GM21576 (cell line): Measurements from ENCODE around the gene FMNL3.

Experiments used
- ATAC-seq: cut with Tn5 transposase; IDR thresholded peaks from one replicate; pipeline ENCODE4 v1.9.1; 2021; ENCODE audit warnings: mild to moderate bottlenecking, moderate library complexity; ENCODE audit not compliant: unreplicated experiment

Gene FMNL3

DNA sequence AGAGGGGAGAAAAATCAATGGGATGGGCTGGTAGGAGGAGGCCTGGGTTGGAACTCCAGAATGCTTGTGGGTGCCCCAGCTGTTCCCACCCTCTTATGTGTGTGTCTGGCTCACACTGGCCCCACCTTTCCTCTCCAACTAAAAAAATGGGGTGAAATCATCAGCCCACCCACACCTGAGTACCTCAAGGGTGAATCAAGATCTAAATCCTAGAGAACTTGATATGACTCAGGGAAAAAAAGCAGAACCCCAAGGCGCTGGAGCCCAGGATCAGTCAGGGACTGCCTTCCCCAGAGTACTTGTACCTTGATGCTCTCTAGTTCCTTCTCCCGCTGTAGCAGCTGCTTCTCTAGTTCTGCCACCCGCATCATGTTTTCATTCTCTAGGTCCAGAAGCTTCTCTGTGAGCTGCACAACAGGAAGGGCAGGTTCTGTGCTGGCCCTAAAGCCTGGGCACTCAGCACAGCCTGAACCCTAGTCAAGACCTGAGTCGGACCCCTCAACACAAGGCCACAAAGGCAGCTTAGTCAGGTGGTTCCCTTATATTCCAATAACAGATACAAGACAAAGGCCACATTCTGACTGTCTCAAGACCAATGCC is 54.2 kb downstream of the FMNL3 start:
- ATAC-seq: no peak

DNA sequence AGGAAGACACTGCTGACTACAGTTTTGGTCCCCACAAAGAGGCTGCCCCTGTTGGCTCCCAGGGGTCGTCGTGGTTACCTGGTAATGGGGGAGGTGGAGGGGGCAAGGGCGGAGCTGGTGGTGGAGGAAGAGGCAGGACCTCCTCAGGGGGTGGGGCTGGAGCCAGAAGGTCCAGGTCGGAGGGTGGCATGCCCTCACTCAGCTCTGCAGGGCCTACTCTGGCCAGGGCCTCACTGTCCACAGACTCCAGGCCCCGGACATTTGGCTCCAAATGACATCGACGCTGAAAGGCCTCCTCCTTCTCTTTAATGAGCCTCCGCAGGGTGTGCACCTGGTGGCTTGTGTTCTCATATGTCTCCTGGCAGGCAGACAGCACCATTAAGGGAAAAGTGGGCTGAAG is 55.4 kb downstream of the FMNL3 start:
- ATAC-seq: no peak

DNA sequence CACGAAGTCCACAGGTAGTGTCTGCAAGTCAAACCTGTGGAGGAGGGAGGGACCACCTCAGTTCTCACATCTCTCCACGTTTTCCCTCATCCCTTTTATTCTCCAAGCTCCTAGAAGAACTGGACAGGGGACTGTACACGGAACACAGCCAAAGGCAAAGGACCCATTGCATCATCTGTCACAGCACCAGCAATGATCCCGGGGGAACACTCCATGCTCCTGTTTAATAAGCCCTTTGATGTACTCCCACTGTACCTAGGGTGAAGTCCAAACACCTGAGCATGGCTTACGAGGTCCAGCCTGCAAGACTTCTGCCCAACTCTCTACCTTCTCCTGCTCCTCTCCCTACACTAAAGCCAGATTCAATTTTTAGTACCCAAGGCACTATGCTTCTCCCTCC is 57.3 kb downstream of the FMNL3 start:
- ATAC-seq: no peak

DNA sequence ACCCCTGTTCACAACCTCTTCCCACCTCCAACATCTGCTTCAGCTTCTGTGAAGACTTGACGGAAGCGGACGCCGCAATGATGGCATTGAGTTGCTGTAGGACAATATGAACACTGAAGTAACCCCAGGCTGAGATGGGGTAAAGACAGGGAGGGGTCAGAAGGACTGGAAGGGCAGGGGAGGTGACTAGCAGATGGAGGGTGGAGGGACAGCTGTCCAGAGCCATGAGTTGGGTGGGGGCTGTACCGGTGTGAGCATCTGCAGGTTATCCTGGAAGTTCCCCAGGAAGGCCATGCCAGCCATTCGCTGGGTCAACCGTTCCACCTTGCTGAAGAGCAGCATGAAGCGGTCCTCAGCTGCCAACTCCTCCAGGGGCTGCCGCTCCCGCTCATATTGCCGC is 57.8 kb downstream of the FMNL3 start:
- no peak for ATAC-seq

DNA sequence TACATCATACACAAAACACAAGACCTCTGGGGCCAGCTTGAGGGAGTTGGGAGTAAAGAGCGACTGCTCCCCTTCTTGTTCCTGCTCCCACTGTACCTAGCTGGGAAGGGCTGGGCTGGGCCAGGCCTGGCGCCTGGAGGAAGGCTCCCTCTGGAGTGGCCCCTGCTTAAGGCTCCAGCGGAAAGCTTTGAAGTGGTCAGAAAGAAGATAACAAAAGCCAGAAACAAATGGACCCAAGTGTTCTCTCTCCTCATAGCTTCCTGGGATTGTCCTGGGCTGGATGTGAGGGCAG is 58.5 kb downstream of the FMNL3 start:
- ATAC-seq: no peak

DNA sequence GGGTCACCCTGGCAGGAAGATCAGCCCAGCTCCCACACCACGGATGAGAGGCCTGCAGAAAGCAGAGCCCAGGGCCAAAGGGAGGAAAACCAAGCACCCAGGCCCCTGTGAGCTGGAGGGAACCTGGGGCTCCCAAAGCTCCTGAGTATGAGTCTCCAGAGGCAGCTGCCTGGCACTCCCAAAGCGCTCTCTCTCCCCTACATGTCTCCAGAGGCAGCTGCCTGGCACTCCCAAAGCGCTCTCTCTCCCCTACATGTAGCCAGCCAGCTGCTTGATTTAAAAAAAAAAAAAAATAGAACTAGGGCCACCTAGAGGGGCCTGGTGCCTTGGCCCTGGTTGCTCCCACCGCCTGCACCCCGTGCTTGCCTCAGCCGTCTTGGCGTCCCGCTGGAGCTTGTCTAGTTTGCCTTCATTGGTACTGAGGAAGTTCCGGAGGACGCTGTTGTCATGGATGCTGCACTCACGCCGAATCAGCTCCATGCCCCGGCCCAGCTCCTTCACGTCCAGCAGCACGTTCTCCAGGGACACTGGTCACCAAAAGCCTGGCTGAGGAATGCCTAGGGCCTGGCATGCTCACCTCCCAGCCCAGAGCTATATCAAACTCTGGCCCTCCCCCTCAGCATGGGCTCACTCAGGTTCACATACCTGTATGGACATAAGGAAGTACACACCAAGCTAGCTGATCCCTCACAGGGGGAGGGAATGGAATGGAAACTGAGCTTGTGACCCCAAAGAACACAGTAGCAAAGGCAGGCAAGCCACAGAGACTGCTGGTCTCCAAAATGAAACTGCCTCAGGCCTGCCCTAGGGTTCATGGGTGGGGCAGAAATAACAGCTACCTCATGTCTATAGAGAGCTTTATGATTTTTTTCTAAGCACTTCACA is 59.1 kb downstream of the FMNL3 start:
- ATAC-seq: no peak

DNA sequence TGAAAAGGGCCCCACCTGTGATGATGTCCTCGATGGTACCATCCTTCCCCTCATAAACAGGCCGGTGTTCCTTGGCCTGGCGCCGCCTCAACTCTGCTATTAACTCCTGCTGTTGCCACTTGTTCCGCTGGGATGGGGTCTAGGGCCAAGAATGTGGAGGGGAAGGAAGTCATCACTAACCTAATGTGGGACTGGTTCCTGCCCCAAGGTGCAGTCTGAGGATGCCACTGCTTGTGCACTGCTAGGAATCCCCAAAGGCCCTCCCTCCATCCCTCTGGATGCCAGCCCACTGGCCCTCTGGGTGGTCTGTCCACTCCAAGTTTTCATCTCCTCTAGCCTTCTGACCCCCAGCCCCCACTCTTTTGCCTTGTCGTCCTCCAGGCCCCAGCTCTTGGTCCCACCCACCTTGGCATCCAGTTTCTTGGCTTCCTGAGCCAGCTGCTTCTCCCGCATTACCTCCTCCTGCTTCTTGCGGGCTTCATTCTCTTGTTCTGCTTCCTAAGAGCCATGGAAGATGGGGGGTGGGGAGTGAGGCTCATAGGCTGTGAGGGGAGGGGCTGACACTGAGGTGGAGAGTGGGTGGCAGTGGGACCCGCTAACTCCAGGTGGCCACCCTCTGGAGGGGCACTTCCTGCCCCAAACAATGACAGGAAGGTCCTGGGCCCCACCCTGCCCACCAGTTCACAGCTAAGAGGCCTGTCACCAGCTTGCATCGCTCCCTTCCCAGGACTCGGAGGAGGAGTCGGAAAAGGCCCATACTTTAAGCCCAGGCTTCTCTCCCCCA is 60.1 kb downstream of the FMNL3 start:
- ATAC-seq: no peak

DNA sequence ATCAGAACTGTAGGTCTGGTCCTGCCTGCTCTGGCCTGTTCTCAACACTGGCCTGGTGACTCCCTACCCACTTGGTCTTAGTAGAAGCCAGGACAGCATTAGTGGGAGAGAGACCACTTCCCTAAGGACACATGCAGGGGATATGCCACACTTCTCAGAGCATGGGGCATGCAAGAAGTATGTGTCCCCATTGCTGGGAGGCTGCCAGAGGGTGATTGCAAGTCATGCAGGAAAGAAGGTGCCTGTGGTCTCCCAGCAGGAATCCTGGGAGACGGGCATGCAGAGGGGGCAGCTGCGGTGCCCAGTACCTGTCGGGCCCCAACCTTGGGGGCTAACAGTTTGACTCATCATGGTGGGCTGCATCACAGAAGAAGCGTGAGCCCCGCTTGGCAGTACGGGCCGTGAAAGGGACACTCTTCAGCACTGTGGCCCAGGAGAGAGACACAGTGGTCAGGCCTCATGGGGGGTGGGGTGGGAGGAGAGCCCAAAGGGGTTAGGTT is 60.8 kb downstream of the FMNL3 start:
- ATAC-seq: no peak

DNA sequence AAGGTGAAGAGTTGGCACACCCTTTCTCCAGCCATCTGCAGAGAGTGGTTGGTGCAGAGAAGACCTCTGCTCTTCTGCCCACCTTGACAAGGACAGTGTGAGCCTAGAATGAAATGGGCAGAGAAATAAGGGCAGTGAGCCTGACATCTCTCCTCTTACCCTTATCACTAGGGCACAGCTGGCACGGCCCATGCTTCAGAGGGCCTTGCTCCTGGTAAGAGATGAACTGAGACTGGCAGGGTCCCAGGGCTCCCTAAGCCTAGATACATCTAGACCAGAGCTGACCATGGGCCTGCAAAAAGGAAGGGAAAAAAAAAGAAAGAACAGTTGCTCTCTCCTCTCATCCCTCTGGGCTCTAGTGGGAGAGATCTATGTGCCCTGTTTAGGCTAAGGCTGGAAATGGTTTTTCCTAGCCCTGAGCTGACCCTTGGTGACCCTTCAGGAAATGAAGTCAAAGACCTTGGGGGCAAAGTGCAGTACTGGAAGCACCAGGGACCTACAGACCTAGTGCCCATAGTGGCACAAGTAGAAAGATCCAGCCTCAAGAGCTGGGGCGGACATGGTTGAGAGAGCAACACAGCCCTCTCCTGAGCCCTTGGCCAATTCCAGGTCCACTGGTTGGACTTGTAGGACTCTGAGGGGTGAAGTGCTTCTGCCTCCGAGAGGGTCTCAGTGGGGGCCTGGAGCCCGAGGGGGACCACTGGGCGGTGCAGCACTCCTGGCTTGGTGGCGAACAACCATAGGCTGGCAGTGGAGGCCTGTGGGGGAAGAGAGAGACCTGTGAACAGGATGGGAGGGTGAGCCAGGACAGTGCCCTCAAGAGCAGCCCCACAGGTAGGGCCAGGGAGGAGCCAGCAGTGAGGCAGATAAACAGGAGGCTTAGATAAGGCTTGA is 61.8 kb downstream of the FMNL3 start:
- ATAC-seq: no peak

DNA sequence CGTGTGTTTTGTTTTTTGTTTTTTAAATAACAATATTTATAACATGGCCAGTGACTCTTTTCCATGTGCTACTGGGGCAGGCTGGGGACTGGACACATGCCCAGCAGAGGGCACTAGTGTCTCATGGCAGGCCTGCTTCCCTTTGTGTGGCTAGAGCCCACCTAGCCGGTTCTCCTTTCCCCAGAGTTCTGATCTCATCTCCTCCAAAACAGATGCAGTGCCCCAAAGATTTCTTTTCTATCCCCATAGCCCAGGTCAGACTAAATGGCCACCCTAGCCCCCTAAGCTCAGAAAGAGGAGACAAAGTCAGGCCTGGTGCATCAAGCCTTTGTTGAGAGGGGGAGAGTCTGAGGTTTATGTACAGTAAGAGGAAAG is 62.6 kb downstream of the FMNL3 start:
- ATAC-seq: no peak

DNA sequence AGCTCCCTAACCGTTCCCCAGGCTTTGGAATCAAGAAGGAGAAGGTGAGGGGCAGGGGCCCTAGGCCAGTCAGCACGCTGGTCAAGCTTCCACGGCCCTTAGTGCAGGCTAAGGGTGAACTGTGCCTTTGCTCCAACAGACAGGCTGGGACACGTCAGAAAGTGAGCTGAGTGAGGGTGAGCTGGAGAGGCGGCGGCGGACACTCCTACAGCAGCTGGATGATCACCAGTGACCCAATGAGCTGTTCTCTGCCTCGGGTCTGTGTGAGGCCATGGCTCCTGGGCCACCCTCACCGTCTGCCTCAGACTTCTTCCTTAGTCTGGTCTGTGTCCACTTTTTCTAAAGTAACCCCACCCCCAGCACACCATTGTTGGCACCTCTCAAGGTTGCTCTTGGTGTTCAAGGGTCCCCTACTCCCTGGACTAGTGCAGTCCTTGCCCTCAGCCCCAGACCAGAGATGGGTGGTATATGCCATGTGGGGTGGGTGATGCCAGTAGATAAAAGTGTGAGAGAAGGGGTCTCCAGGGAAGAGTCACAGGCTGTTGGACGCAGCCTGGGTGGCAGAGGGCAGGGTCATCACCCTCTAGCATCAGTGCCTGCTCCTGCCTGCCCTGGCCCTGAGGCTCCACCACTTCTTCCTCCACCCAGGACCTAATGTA is 63.1 kb downstream of the FMNL3 start:
- no peak for ATAC-seq

DNA sequence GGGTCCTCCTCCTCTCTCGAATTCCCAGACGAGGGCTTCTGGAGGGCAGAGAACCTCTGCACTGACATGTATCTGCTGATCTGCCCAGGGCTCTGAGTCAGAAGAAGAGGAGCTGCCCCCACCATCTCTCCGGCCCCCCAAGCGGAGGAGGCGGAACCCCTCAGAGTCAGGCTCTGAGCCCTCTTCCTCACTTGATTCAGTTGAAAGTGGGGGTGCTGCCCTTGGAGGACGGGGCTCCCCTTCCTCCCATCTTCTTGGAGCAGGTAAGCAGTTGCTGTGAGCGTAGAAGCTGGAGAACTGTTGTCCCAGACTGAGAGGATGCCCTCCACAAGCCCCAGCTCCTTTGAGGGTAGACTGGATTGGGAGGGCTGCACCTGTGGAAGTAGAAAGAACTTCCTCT is 64.1 kb downstream of the FMNL3 start:
- no peak for ATAC-seq

DNA sequence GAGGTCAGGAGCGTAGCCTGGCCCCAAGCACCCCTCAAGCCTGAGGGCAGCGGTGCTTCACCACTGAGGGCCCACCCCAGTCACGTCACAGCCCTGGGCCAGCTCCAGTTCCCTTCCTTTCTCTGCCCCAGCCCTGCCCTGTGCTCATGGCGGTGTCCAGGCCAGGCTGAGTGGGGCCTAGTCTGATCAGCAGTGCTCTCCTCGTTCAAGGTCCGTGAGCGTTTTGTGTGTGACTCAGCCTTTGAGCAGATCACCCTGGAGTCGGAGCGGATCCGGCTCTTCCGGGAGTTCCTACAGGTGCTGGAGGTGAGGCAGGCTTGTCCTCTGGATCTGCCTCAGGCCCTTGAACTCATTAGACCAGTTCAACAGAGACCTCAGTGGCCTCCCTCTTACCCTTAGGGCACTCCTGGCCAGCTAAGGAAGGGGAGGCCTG is 64.8 kb downstream of the FMNL3 start:
- no peak for ATAC-seq

DNA sequence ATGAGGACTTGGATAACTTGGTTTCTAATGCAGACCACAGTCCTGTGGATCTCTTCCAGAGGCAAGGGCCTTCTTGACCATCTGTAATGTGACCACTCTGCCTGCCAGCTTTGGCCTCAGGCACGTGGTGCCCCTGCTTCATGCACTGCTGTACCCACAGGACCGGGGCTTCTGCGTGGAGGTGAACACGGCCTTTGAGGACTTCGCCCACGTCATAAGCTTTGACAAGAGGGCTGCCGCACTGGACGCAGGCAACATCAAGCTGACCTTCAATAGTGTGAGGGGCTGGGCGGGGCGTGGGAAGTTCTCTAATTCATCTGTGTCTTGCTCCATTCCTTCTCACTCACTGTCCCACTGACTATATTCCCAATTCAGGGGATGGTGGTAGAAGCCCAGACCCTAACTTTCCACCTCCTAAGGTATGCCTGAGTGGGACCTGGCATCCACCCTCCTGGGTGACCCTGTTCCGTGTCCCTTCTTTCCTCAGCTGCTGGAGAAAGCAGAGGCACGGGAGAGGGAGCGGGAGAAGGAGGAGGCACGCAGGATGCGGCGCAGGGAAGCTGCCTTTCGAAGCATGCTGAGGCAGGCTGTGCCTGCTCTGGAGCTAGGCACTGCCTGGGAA is 65.3 kb downstream of the FMNL3 start:
- ATAC-seq: no peak

DNA sequence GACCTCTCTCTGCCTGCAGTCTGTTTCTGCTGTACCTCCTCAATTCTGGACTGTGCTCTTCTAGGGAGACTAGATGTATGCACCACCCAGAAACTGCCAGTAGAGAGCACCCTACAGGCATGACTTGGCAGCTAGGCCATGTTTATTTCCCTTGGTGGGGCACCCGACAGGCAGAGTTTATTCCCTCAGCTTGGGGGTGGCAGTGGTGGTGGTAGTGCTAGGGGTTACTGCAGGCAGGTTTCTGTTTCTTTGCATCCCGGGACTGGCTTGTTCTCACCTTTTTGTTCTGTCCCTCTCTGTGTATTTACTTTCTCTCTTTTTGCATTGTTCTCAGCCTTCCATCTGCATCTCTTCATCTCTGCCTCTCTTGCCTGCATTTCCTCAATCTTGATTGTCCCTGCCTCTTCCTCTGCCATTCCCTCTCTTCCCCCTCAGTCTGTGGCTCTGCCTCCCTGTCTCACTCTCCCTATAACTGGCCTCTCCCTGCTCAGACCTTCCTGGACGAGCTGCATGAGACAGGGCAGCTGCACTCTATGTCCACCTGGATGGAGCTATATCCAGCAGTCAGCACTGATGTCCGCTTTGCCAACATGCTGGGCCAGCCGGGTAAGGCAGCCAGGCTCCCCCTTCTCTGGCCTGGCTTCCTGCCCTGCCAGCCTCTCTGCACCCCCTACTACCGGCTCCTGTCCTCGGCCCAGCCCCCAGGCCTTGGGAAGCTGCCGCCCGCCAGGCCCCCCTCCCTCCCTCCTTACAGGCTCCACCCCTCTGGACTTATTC is 70.0 kb downstream of the FMNL3 start:
- peak; percentile 46 for ATAC-seq

DNA sequence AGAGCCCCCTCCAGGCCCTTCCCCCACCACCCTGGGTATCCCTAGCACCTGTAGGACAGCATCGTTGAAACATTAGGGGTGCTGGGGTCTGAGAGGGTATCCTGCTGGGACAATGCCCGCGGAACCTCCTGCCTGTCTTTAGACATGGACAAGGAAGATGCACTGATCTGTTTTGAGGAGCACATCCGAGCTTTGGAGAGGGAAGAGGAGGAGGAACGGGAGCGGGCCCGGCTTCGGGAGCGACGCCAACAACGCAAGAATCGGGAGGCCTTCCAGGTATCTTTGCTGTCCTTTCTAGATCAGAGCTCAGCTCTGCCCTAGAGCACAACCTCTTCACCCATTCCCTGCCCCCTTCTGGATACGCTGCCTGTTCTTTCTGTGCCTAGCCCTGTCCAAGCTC is 70.6 kb downstream of the FMNL3 start:
- no peak for ATAC-seq

DNA sequence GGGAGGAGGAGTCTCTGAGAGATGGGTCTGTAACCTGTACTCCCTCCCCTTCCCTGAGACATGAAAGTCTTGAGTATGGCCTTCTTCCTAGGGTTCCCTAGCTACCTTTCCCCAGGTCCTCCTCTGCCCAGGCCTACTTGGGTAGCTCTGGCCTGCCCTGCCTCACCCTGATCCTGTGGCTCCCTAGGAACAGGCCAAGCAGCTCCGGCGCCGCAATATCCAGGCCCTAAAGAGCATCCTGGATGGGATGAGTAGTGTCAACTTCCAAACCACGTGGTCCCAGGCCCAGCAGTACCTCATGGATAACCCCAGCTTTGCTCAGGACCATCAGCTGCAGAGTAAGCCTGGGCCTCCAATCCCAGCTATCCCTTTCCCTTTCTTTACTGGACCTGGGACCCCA is 71.5 kb downstream of the FMNL3 start:
- ATAC-seq: no peak

DNA sequence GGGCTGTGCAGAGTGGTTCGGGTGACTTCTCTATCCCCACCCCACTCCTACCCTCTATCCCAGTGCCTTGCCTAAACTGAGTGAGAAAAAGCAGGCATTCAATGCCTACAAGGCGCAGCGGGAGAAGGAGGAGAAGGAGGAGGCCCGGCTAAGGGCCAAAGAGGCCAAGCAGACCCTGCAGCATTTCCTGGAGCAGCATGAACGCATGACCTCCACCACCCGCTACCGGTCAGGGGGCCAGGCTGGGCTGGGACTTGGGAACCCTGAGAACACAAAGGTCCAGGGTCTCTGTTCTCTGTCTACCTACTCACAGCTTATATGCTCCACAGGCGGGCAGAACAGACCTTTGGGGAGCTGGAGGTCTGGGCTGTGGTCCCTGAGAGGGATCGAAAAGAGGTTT is 72.2 kb downstream of the FMNL3 start:
- no peak for ATAC-seq

DNA sequence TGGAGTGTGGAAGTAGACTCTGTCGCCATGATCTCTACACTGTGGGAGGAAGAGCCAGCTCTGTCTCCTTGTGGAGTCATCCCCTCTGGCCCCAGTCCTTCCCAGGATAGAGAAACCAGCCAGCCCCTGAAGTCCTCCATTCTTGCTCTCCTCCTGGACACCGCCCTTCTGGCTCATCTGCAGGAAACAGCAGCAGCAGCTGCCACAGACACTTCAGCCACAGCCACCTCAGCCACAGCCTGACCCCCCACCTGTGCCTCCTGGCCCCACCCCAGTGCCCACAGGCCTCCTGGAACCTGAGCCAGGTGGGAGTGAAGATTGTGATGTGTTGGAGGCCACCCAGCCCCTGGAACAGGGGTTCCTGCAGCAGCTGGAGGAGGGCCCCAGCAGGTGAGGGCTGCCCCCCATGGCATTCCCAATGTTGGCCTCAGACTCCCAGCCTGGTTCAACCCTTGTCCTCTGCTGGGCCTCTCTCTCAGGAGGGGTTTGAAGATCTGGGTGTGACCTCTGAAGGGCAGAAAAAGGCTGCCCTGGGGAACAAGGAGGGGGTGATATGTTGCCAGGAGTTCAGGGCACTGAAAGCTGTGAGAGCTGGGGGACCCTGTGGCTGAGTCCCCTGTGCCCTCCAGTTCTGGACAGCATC is 73.4 kb downstream of the FMNL3 start:
- no peak for ATAC-seq
